HG02870 (cell line): ENCODE measurements around the gene POR.

Experiments
- ATAC-seq: cut with Tn5 transposase; IDR thresholded peaks from one replicate; pipeline ENCODE4 v1.9.1; 2021; ENCODE audit warnings: mild to moderate bottlenecking, moderate library complexity; ENCODE audit not compliant: unreplicated experiment

Gene POR

DNA sequence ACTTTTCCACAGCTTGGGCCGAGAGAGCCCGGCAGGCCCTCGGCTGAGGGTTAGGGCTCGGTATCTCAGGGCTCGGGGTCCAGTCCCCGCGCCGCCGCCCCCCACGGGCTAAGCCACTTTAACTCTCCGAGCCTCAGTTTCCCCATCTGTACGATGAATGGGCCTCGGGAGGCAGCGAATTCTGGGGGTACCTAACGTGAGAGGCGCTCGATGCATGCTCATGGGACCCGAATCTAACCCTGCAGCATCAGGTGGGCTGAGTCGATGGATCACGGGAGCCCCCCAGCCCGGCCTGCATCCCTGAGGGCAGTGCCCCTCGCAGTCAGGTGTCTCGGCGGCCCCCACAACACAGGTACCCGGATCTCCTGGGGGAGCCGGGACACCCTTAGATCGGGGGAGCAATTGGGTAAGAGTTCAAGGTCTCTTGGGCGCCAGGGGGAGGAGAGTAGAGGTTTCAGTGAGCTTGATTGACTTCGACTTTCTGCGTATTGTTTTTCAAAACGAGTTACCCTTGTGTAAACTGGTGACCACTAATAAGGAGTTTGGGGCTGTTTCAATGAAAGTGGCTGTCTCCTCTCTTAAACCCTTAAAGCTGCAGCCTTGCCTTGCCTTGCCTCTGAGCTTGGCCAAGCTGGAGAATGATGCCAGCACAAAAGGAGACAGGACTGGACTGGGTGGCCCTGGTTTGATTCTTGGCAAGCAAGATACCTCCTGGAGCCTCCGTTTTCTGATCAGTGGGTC, 631 bp downstream of the POR start:
- ATAC-seq: no peak

- ATAC-seq: no peak
Observed at GRCh38 chr7:75916259-75916658, 1.3 kb downstream of the POR start.

DNA sequence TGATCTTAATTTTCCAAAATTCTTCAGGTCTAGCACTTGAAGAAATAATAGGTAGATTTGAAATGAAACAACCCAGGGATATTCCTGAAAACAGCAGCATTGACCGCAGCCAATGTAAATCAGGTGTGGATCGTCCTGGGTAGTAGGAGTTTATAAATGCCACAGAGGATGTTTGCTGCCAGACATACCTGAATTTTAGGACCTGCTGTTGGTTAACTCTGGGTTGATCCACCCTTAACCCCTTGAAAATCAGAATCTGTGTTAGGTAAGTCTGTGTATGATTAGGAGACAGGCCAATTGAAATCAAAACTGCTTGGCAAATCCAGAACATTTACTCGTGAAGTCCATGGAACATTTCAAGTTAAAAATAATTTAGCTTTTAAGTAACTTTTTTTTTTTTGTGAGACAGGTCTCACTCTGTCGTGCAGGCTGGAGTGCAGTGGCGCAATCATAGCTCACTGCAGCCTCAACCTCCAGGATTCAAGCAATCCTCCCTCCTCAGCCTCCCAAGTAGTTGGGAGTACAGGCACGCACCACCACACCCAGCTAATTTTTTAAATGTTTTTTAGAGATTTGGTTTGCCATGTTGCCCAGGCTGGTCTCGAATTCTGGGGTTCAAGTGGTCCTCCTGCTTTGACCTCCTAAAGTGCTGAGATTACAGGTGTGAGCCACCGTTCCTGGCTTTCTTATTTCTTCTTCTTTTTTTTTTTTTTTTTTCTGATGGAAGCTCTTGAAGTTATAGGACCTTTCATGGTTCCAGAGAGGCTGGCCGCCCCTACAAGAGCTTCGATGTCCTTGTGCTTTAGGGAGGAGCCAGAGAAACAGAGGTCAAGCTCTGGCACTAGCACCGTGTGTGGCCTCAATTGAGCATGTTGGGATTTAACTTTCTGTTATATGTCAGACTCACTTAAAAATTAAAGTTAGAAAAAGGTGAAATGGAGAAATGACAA, 2.0 kb downstream of the POR start:
- ATAC-seq: no peak

DNA sequence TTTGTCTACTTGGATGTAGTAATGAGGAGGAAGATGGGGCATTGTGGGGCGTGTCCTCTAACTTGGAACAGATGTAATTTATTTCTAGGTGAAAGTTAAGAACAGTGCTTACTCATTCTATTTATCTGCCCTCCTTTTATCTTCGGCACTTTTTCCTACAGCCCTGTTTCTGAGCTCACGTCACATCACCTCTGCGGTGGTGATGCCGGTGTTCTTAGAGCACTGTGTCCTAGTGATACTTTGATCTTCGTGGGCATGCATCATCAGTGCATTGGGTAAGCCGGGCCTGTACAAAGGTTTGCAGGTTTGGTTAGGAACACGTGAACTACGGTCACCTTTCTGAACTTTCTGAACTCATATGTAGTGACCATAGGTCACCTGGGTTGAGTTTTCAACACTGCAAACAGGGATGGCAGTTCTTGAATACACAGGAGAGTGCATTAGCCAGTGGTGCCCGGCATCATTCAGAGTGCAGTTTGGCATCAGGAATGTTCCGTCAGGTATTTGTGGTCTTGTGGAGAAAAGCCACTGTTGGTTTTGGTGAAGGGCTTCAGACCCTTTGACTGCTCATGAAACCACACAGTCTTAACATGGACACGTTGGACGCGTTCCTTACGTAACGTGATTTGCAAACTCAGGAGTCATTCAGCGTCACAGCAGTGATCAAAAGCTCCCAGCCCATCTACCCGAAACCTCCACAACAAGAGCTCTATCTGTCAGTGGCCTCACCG, 5.6 kb downstream of the POR start:
- no peak for ATAC-seq

GRCh38 chr7:75921479-75921878, 6.5 kb downstream of the POR start:
- ATAC-seq: no peak

DNA sequence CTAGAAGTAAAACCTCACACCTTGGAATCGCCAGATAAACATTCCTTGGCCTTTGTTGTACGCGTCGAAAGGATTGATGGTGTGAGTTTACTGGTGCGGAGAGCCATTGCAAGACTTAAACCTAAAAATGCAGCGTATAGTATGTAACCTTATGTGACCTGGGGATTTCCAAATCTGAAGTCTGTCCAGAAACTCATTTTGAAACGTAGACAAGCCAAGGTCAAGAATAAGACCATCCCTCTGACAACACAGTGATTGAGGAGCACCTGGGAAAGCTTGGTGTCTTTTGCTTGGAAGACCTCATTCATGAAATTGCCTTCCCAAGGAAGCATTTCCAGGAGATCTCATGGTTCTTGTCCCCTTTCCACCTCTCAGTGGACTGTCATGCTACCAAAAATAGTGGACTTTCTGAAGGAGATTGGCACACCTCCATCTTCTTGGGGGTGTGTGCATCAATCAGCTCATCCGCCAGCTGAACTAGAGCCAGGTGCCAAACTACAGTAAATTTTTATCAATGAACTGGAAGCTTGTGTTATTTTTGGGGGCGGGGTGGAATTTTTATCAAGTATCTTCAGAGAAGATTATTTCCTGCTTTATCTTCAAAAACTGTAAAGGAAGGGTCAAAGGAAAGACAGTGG, 8.1 kb downstream of the POR start:
- no peak for ATAC-seq

DNA sequence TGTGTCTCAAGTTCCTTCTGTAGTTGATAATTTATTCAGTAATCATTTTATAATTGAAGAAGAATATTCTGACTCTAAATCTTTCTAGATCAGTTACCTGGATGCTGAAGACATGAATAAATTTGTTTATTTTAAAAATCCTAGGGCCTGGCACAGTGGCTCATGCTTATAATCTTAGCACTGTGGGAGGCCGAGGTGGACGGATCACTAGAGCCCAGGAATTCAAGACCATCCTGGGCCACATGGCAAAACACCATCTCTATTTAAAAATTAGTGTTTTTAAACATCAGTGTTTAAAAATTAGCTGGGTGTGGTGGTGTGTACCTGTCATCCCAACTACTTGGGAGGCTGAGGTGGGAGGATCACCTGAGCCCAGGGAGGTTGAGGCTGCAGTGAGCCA, 9.3 kb downstream of the POR start:
- ATAC-seq: no peak

- no peak for ATAC-seq
Observed at GRCh38 chr7:75924889-75925288, 9.9 kb downstream of the POR start.

- no peak for ATAC-seq
Observed at GRCh38 chr7:75925717-75926435, 10.9 kb downstream of the POR start.

DNA sequence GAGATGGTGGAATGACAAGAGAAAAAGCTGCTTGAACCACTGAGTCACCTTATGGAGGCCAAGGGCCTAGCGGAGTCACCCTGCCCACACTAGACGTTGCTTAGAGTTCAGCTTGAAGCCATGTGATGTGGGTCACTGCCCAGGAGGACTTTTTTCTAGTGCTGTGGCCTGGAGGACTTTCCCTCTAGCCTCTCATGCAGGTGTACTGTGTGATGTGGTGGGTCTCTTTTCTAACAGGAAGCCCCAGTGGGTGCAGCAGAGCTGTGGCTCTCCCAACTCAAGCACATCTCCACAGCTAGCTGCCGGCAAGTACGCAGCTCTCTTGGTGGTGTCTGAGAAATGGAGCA, 13.6 kb downstream of the POR start:
- peak; percentile 85 for ATAC-seq

GRCh38 chr7:75931680-75932079, 16.7 kb downstream of the POR start:
- ATAC-seq: no peak

GRCh38 chr7:75937958-75938786, 23.2 kb downstream of the POR start:
- no peak for ATAC-seq

DNA sequence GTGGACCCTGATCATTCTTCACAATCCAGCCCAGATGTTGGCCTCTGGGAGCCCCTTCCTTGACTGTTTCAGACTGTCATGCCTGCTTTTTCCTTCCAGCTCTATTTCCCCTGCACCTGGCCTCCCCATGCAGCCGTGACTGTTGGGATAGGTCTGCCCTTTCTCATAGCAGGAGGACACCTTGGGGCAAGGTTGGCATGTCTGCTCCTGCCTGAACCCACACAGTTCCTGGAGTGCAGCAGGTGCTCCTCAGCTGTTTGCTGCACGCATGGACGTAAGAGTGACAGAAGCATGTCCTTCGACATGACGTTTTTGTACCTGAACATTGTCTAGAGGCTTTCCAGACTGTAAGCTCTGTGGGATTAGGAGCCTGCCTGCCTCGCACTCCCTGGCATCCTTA, 24.0 kb downstream of the POR start:
- ATAC-seq: no peak

GRCh38 chr7:75943864-75944263, 28.9 kb downstream of the POR start:
- no peak for ATAC-seq

GRCh38 chr7:75944507-75944906, 29.6 kb downstream of the POR start:
- no peak for ATAC-seq

GRCh38 chr7:75945297-75946168, 30.6 kb downstream of the POR start:
- no peak for ATAC-seq

- no peak for ATAC-seq
Observed at GRCh38 chr7:75946207-75946855, 31.4 kb downstream of the POR start.

DNA sequence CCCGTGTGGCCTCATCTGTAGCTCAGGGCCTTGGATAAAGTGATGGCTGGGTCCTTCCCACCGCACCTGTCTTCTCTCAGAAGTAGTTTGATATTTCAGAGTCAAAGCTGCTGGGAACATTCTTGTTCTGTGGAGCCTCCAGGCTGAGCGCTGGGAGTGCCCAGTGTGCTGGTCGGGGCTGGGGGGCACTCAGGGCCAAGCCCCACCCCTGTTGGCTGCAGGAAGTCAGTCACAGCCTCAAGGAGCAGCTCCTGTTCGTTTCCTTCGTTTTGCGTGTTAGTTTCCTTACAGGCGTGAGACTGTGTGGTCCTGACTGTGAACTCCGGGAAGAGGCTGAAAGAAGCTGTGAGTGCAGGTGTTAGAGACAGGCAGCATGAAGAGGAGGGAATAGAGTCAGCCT, 33.2 kb downstream of the POR start:
- no peak for ATAC-seq
